Kidney (tissue), 14 donors: Measurements from ENCODE around the gene PEX5L. TPM values are rescaled to one million over a fixed set of nuclear protein-coding genes. Genes with fewer than 3 reads are reported as not detected.

Source experiments
- DNase-seq, 5 donors: peaks; one replicate each; pipeline ENCODE4 v3.0.0-alpha.2; 2013 to 2020
- FAIRE-seq: peaks from 2 replicates; lab custom pipeline; 2012; peaks lifted over from hg19 to GRCh38; lab: Jason Lieb, UNC
- H3K27ac ChIP-seq, 2 donors: one replicate each; pipeline ENCODE4 v1.7.0; 2013; ENCODE audit warnings: low read depth in 2 of 2, low read length in 2 of 2, inconsistent platforms in 1 of 2
- H3K27me3 ChIP-seq: one replicate; pipeline ENCODE4 v1.7.1; 2013; ENCODE audit warnings: low read length, inconsistent platforms; ENCODE audit not compliant: control insufficient read depth, insufficient read depth
- H3K36me3 ChIP-seq, 3 donors: one replicate each; pipeline versions ENCODE4 v1.7.0 to v1.7.1; 2013; ENCODE audit warnings: low read length in 3 of 3, control low read depth in 1 of 3, inconsistent platforms in 1 of 3; ENCODE audit not compliant: insufficient read depth in 3 of 3, control insufficient read depth in 2 of 3
- H3K4me1 ChIP-seq, 3 donors: one replicate each; pipeline versions ENCODE4 v1.7.0 to v1.7.1; 2013; ENCODE audit warnings: low read length in 3 of 3, inconsistent platforms in 1 of 3, low read depth in 1 of 3; ENCODE audit not compliant: control insufficient read depth in 2 of 3, insufficient read depth in 2 of 3
- H3K4me3 ChIP-seq, 3 donors: one replicate each; pipeline versions ENCODE4 v1.7.0 to v1.8.1; 2013; ENCODE audit warnings: low read length in 3 of 3, control low read depth in 1 of 3, inconsistent platforms in 1 of 3
- H3K9ac ChIP-seq, 3 donors: one replicate each; pipeline versions ENCODE4 v1.7.0 to v1.7.1; 2013; ENCODE audit warnings: low read length in 3 of 3, control low read depth in 1 of 3, inconsistent platforms in 1 of 3
- H3K9me3 ChIP-seq, 3 donors: one replicate each; pipeline versions ENCODE4 v1.7.0 to v1.7.1; 2013; ENCODE audit warnings: low read length in 3 of 3, control low read depth in 1 of 3, inconsistent platforms in 1 of 3; ENCODE audit not compliant: control insufficient read depth in 2 of 3, insufficient read depth in 1 of 3
- CTCF ChIP-seq: IDR thresholded peaks from 3 replicates; pipeline ENCODE4 v1.5.1; 2012; ENCODE audit warnings: mild to moderate bottlenecking, moderate library complexity, borderline replicate concordance; ENCODE audit not compliant: insufficient read depth; ENCODE audit errors: extremely low read depth
- intact Hi-C: fragments of 100-400 bp; cut with DNase I; formaldehyde crosslinking; loops from one replicate; pipeline ENCODE4 v1.11.1; 2022
- polyA plus RNA-seq: library from polyadenylated mRNA; stranded (reverse); fragments of 350-450 nt; fragmentation: Illumina TruSeq; extraction: RNeasy Lipid Tissue Mini Kit (QIAGEN cat#74804); gene quantifications from one replicate; pipeline ENCODE4 v1.2.3, GENCODE V29; 2014; ENCODE audit warnings: low read depth, low replicate concordance; ENCODE audit not compliant: insufficient read depth
- total RNA-seq: library from RNA; stranded (reverse); fragmentation: NEBNext Ultra II Directional; extraction: Animal tissue kit (Norgen Biotek cat#: 25700); gene quantifications from one replicate; pipeline ENCODE4 v1.2.1, GENCODE V29; 2021
- donor health status: control.
- donor health status: control.
- donor health status: control.
- donor health status: control.
- donor health status: control.
- donor health status: DM: yes; HTN: yes; CAD: no.
- donor health status: Normal renal cell carcinoma (clear cell type).

The PEX5L gene
- total and polyA plus RNA-seq, 2 donors from 2014 or later = 0.32 TPM; not detected in 1

GRCh38 chr3:179948740-179949139, 88.0 kb downstream of the PEX5L start:
- no peak for DNase-seq
- intact Hi-C loops = no loop called here

GRCh38 chr3:179945569-179945968, 91.2 kb downstream of the PEX5L start:
- FAIRE-seq = no peak

More at GRCh38 chr3:179948740-179949139, 88.0 kb downstream of the PEX5L start:
- H3K9ac ChIP-seq = no peak overlapping the region
- H3K27me3 ChIP-seq = no peaks in the 10 kb centered on the region
- no peak overlapping the region for H3K27ac ChIP-seq
- no peaks in the 10 kb centered on the region for H3K9me3 ChIP-seq
- H3K4me3 ChIP-seq = no peak overlapping the region
- FAIRE-seq = no peak
- peaks cover 0 to 3% (median 0%) of the 10 kb centered on the region in 3 donors for H3K4me1 ChIP-seq
- no peak for TF ChIP-seq CTCF
- no peaks in the 10 kb centered on the region for H3K36me3 ChIP-seq

GRCh38 chr3:179943117-179943880, 93.4 kb downstream of the PEX5L start:
- Histone ChIP-seq H3K4me1 (no peaks in the 10 kb centered on the region), H3K4me3 (no peak overlapping the region), H3K9ac (no peak overlapping the region), H3K9me3 (no peaks in the 10 kb centered on the region), H3K27ac (no peak overlapping the region), H3K27me3 (no peaks in the 10 kb centered on the region), H3K36me3 (no peaks in the 10 kb centered on the region)
- FAIRE-seq (no peak), DNase-seq (peak in 1 of 5 donors; percentile 47)
- intact Hi-C loops = no loop called here
- no peak for TF ChIP-seq CTCF

More at GRCh38 chr3:179945569-179945968, 91.2 kb downstream of the PEX5L start:
- no peaks in the 10 kb centered on the region for H3K36me3 ChIP-seq
- intact Hi-C loops = no loop called here
- no peak overlapping the region for H3K4me3 ChIP-seq
- no peaks in the 10 kb centered on the region for H3K4me1 ChIP-seq
- no peak for DNase-seq
- H3K27me3 ChIP-seq = no peaks in the 10 kb centered on the region
- no peaks in the 10 kb centered on the region for H3K9me3 ChIP-seq
- no peak for TF ChIP-seq CTCF
- H3K27ac ChIP-seq = no peak overlapping the region
- no peak overlapping the region for H3K9ac ChIP-seq
